Measurements from ENCODE around the gene PELI2. TPM values are rescaled to one million over a fixed set of nuclear protein-coding genes. Genes with fewer than 3 reads are reported as not detected.

Gene PELI2
- total RNA-seq, 1 donor: 3.0 TPM

DNA sequence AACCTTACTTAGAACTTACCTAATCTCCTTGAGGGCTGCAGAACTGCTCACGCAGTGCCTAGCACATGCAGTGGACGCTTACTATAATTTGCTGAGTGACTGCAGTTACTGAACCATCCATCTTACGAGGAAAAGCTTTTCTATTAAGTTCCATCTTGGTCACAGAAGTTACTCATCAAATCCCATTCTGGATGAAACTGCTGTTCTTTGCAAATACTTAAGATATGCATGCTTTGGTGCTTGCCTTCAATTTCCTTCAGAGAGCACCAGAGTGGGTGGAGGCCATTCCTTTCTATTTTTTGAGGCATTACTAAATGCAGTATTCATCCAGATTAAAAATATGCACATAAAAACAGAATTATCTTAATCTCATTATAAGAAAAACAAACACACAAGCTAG lies 17.7 kb upstream of the PELI2 start:
- H3K4me3 ChIP-seq (ENCODE audit: low read depth, low read length): no peak overlapping the region
- no peak for DNase-seq (ENCODE audit: low read depth)
- TF ChIP-seq, protein P1, sequence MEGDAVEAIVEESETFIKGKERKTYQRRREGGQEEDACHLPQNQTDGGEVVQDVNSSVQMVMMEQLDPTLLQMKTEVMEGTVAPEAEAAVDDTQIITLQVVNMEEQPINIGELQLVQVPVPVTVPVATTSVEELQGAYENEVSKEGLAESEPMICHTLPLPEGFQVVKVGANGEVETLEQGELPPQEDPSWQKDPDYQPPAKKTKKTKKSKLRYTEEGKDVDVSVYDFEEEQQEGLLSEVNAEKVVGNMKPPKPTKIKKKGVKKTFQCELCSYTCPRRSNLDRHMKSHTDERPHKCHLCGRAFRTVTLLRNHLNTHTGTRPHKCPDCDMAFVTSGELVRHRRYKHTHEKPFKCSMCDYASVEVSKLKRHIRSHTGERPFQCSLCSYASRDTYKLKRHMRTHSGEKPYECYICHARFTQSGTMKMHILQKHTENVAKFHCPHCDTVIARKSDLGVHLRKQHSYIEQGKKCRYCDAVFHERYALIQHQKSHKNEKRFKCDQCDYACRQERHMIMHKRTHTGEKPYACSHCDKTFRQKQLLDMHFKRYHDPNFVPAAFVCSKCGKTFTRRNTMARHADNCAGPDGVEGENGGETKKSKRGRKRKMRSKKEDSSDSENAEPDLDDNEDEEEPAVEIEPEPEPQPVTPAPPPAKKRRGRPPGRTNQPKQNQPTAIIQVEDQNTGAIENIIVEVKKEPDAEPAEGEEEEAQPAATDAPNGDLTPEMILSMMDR (IDR thresholded peaks at IDR 0.05; ENCODE audit: insufficient read depth, low read depth, low read length): no peak

DNA sequence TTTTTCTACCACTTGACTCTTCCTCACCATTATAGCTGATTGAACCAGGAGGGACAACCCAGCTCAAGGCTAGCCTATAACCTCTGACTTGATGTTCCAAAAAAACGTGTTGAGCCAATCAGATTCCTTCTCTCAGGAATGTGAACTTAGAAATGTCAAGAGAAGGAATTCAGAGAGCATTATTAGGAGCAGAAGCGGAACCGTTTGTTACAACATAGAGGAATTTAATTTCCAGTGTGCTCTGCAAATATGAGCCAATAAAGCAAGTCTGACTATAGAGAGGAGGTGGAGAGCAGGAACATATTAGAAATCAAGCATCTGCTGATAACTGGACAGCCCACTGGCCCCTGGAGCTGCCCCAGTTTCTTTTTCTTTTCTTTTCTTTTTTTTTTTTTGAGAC lies 15.3 kb upstream of the PELI2 start:
- DNase-seq (ENCODE audit: low read depth): no peak
- H3K4me3 ChIP-seq (ENCODE audit: low read depth, low read length): no peak overlapping the region
- TF ChIP-seq, protein P1 (IDR thresholded peaks at IDR 0.05; ENCODE audit: insufficient read depth, low read depth, low read length): no peak

DNA sequence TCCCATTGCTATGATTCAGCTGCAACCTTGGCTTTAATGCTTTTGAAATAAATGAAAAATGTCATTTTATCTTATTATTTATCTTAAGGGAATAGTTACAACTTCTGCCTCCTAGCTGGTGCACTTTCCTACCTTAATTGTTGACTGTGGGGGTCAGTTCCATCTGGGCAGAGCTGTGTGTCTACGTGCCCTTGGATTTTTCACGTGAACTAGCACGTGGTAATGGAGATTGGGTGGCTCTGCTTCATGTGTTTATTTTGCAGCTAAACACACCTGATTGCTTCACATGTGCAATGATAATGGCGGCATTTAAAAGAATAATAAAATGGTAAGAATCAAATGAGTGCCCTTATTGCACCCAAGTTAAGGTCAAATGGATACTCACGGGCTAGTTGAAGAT lies 10.6 kb upstream of the PELI2 start:
- DNase-seq (ENCODE audit: low read depth): no peak
- H3K4me3 ChIP-seq (ENCODE audit: low read depth, low read length): no peak overlapping the region

DNA sequence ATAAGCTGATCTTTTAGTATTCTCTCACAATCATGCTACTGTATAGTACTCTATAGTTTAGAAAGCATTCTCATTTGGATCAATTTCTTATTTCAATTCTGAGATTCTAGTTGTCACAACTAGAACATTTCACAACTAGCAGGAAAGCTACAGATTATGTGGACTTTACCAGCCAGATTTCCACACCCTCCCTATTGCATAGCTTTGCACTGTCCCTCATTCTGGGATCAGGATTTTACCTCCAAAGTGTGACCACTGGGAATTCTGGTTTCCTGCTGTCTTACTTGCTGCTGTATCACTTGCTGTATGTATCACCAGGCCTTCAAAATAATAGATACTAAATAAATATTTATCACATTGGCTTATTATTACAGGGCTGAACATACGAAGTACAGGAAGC lies 10.2 kb upstream of the PELI2 start:
- H3K4me3 ChIP-seq (ENCODE audit: low read depth, low read length): no peak overlapping the region
- DNase-seq (ENCODE audit: low read depth): no peak
- TF ChIP-seq, protein P1 (IDR thresholded peaks at IDR 0.05; ENCODE audit: insufficient read depth, low read depth, low read length): no peak

More for the DNA sequence above, 10.6 kb upstream of the PELI2 start:
- TF ChIP-seq, protein P1 (IDR thresholded peaks at IDR 0.05; ENCODE audit: insufficient read depth, low read depth, low read length): no peak

DNA sequence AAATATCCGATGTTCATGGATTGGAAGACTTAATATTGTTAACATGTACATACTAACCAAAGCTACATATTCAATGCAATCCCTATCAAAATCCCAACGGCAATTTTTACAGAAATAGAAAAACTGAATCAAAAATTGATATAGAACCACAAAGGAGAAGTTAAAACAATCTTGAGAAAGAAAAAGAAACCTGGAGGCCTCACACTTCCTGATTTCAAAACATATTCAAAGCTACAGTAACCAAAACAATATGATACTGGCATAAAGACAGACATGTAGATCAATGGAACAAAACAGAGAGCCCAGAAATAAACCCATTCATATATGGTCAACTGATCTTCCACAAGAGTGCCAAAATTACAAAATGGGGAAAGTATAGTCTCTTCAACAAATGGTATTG lies 5.4 kb upstream of the PELI2 start:
- DNase-seq (ENCODE audit: low read depth): no peak
- TF ChIP-seq, protein P1 (IDR thresholded peaks at IDR 0.05; ENCODE audit: insufficient read depth, low read depth, low read length): no peak
- no peak overlapping the region for H3K4me3 ChIP-seq (ENCODE audit: low read depth, low read length)

DNA sequence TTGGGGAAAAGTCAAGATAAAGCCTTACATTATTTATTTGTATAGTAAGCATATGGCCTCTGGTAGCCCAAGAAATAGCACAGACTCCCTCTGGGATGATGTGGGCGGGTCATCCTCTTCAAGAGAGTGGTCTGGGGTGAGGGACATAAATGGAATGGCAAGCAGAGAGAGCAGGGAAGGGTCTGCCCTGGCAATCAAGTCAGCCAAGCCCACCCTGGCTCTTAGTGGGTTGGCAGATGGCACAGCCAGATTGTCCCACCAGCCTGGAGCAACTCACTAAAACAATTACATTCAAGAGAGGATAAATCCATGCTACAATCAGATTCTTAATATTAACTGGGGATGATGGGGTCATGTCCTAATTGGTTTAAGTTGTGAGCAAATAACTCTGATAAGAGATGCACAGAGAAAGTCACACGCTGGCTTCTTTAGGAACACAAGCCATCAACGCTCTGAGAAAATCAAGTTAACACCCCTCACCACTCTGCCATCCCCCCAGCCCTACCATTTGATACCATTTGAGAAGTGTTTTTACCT lies 2.8 kb upstream of the PELI2 start:
- DNase-seq (ENCODE audit: low read depth): no peak
- no peak overlapping the region for H3K4me3 ChIP-seq (ENCODE audit: low read depth, low read length)
- TF ChIP-seq, protein P1 (IDR thresholded peaks at IDR 0.05; ENCODE audit: insufficient read depth, low read depth, low read length): no peak

Measured in fibroblast of villous mesenchyme (primary cell).